DMS153 treated with DMSO at 0.1 percent for 48 hours (cell line): ENCODE results near the gene FAH.
"Not testable (repeated sequence)": the region's sequence is repeated elsewhere in the genome, so short reads cannot be mapped to it uniquely, and the experiment has no call there.

ENCODE experiments used
- DNase-seq: peaks from one replicate; lab custom pipeline; 2025; ENCODE audit not compliant: unreplicated experiment; lab: John Stamatoyannopoulos, UW

Gene FAH

DNA sequence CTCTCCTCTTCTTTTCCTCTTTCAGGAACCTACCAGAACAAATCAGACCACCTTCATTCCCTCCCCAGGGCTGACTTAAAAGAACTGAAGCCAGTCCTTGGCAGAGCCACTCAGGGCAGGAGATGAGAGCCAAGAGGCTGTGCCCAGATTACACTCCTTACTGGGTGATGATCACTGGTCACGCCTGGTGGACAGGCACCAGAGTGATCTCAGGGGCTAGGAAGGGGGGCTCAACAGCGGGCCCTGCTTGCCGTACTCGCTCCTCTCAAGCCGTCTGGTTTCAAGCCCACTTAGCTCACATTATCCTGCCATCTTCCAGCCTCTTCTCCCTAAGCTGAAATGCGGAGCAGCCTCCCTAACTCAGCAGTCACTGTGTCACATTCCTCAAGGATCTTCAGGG, 1.7 kb upstream of the FAH start:
- no peak for DNase-seq

DNA sequence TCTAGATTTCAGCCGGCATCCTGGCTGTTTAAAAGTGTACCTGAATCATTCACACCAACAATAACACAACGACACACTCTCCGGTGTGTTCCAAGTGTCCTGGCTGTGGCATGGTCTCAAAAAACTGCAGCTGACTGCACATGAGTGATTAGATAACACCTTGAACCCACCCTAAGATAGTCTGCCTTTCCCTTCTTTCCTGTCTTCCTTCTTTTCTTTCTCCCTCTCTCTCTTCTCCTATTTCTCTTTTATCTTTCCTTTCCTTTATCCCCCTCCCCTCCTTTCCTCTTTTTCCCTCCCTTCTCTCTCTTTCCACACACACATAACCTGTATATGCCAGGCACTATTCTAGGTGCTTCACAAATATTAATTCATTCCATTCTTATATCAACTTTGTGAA, 1.2 kb upstream of the FAH start:
- no peak for DNase-seq

DNA sequence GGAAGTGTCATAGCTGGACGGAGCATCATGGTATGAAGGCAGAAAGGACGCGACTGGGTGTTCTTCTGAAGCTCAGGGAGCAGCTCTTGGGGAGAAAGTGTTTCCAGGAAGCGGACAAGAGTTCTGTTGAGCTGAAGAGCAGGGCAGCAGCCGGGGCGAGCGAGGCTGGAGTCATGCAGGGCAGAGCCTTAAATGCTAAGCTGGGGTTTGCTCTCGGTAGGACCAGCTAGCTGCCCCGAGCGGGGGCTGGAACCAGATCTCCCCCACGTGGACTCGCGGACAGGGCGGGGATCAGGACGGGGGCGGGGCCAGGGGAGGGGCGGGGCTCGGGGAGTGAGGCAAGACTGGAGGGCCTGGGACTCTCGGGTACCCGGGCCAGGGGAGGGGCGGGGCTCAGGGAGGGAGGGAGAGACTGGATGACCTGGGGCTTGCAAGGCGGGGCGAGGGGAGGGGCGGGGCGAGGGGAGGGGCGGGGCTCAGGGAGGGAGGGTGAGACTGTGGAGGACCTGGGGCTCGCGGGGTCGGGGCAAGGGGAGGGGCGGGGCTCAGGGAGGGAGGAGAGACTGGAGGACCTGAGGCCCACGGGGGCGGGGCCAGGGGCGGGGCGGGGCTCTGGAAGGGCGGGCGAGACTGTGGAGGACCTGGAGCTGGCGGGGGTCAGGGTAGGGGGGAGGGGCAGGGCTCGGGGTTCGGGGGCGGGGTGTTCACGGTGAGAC, 461 bp upstream of the FAH start:
- DNase-seq = peak; percentile 16

DNA sequence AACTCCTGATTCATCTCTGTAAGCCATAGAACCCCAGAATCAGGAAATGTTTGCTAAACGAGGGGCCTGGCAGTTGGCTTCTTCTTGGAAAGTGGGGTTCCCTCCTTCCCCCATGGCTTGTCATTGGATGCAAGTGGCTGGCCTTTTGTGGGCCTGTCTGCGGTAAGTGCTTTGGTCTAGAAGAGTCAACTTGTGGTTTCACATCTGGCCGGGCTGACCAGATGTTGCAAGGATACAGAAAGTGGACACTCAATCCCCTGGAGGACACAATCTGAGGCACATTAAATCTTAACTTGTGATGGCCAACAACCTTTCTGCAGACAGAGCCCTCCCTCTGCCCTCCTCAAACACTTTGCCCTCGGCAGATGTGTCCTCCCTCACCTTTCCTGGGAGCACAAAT, 1.1 kb downstream of the FAH start:
- no peak for DNase-seq

- no peak for DNase-seq
These were observed 1.5 kb downstream of the FAH start for GRCh38 chr15:80154336-80154735.

GRCh38 chr15:80155001-80155377, 2.2 kb downstream of the FAH start:
- no peak for DNase-seq

DNA sequence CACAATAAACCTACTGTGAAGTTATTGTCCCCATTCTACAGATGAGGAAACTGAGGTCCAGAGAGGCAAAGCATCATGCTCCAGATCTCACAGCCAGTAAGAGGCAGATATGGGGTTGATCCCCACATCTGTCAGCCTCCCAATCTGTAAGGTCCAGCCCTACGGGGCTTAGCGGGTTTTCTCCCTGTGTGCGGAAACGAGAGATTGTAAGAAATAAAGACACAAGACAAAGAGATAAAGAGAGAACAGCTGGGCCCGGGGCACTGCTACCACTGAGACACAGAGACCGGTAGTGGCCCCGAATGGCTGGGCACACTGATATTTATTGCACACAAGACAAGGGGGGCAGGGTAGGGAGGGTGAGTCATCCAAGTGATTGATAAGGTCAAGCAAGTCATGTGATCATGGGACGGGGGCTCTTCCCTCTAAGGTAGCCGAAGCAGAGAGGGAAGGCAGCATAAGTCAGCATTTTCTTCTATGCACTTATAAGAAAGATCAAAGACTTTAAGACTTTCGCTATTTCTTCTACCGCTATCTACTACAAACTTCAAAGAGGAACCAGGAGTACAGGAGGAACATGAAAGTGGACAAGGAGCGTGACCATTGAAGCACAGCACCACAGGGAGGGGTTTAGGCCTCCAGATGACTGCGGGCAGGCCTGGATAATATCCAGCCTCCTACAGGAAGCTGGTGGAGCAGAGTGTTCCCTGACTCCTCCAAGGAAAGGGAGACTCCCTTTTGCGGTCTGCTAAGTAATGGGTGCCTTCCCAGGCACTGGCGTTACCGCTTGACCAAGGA, 2.8 kb downstream of the FAH start:
- not testable (repeated sequence) for DNase-seq

GRCh38 chr15:80156176-80156720, 3.4 kb downstream of the FAH start:
- no peak for DNase-seq

DNA sequence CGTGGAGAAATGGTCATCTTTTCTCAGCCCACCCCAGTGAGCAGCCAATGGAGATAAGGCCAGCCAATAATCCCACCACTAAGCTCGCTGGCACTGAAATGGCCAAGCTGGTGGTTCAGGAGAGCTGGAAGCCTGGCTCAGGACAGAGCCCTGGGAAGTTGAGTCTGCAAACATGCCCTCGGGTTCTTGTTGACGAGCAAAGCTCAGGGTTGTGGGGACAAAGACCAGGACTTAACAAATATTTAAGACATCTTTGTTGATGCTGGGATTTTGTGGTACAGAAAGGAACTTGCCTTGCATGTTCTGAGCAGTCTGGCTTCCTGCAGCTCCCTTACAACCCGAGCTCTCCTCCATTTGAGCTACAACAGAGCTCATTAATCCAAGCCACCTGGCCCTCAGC, 4.4 kb downstream of the FAH start:
- DNase-seq = no peak

- no peak for DNase-seq
These were observed 6.5 kb downstream of the FAH start for GRCh38 chr15:80159301-80159700.

GRCh38 chr15:80159811-80160569, 7.2 kb downstream of the FAH start:
- no peak for DNase-seq

DNA sequence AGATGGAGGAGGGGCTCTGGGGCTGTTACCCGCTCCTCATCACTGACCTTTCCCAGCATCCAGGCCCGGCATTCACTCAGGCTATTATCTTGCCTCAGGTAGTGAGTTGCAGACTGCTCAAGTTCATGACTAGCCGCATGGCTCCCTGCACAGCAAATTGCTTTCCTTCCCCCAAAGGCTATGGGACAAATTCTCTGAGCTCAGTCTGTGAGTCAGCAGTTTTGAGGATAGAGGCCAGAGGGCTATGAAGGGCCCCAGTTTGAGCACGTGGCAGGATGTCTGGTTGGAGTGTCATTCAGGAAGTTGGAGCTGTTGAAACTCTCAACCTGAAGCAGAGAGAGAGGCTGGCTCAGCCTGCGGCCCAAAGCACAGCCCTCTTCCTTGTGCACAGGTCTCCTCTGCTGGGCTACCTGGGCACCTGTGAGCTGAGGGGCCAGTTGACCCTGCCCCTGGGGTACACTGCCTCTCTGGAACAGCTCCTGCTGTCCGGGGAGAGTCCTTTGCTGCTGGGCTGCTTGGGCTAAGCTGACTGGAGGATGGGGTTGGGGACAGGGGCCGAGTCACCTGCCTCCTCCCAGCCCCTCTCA, 7.9 kb downstream of the FAH start:
- DNase-seq = peak; percentile 0

DNA sequence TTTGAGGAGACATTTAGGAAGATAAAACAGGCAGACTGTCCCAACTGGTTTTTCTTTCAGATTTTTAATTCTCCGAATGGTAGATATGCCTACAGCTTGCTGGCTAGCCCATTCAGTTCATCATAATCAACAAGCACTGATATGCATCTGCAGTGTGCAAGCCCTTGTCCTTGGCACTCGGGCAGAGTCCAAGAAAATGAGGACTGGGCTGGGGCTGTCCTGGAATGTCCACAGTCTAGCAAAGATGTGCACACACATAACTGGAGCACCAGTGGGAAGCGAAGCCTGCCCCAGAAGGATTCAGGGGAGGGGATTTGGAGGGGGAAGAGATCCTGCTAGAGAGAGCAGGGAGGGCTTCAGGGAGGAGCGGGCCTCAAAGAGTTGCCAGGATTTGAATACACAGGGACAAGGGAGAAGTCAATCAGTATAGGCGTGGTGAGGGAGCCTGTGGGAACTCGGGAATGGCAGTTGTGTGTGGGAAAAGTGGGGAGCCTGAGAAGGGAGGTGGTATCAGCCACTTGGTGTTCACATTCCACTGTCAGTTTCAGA, 8.7 kb downstream of the FAH start:
- no peak for DNase-seq

GRCh38 chr15:80162059-80162554, 9.3 kb downstream of the FAH start:
- no peak for DNase-seq

- DNase-seq = no peak
These were observed 10.4 kb downstream of the FAH start for GRCh38 chr15:80163217-80163616.

DNA sequence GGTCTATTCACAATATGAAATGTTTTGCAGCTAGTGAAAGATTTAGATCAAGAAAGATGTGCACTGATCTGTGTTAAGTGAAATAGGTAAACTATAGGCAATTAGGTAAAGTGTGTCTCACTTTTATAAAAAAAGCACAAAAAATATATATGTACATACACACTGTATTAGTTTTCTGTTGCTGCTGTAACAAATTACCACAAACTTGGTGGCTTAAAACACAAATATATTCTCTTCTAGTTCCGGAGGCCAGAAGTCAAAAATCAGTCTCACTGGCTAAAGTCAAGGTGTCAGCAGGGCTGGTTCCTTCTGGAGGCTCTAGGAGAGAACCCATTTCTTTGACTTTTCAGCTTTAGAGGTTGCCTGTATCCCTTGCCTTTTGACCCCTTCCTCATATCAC, 11.1 kb downstream of the FAH start:
- no peak for DNase-seq

- DNase-seq = no peak
These were observed 15.1 kb downstream of the FAH start for GRCh38 chr15:80167936-80168335.

GRCh38 chr15:80168421-80168820, 15.6 kb downstream of the FAH start:
- no peak for DNase-seq

DNA sequence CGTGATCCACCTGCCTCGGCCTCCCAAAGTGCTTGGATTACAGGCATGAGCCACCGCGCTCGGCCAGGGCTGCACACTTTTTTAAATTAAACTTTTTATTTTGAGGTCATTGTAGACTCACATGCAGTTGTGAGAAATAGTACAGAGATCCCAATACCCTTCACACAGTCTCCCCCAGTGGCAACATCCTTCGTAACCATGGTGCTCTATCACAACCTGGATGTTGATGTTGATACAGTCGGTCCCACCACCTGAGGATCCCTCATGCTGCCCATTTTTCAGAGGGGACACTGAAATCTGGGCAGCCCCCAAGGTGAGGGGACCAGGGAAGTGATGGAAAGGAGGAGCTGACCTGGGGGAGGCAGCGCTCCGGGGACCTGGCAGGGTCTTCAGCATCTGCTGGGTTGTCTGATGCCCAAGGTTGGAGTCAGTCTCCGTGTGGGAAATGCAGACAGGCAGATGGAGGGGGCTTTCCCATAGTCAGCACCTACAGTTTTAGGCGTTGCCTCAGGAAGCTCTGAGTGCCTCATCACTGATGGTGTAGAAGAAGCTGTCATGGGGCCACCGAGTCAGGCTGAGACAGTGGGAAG, 17.1 kb downstream of the FAH start:
- no peak for DNase-seq

DNA sequence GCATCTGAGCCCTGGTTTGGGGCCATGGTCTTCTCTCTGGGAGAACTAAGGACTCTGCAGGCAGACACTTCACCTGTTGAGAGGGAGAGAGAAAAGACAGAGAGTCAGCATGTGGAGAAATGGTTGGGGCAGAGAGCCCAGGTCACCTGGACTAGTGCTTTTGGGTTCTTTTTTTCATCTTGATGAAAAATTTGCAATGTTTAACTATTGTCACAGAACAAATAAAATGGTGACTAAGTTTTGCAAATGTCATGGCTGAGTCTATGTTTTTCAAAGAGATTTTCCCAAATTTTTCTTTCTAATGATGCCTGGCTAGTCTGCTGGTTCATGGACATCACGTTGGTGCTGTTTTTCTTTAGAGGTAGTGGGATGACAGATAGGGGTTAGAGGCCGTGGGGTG, 17.8 kb downstream of the FAH start:
- DNase-seq = no peak
